ENCODE measurements around the gene RNU7-1.

RNU7-1 gene

GRCh38 chr12:6959805-6960592 is 16.4 kb downstream of the RNU7-1 start:
- Histone ChIP-seq H3K4me1 (ENCODE audit: control insufficient read depth in 1 of 2, insufficient read depth in 2 of 2, low read length in 2 of 2) (peaks cover 65 to 84% of the 10 kb centered on the region in 2 donors), H3K9ac (ENCODE audit: low read depth in 1 of 2, low read length in 2 of 2) (peak overlapping the region; percentile 10 to 96), H3K27ac (ENCODE audit: low read depth, low read length) (peak overlapping the region; percentile 37)

GRCh38 chr12:6960593-6961277 is 17.1 kb downstream of the RNU7-1 start:
- Histone ChIP-seq H3K4me3 (ENCODE audit: low read depth in 1 of 2, low read length in 2 of 2) (peak overlapping the region; percentile 82 to 85), H3K4me1 (ENCODE audit: control insufficient read depth in 1 of 2, insufficient read depth in 2 of 2, low read length in 2 of 2) (peaks cover 70 to 85% of the 10 kb centered on the region in 2 donors), H3K9me3 (ENCODE audit: control insufficient read depth in 1 of 2, low read length in 2 of 2) (no peaks in the 10 kb centered on the region), H3K27ac (ENCODE audit: low read depth, low read length) (peak overlapping the region; percentile 97), H3K36me3 (ENCODE audit: control insufficient read depth in 1 of 2, insufficient read depth in 2 of 2, low read length in 2 of 2) (peaks cover 18 to 36% of the 10 kb centered on the region in 2 donors), H3K27me3 (ENCODE audit: control insufficient read depth in 1 of 2, insufficient read depth in 2 of 2, low read length in 2 of 2) (no peaks in the 10 kb centered on the region), H3K9ac (ENCODE audit: low read depth in 1 of 2, low read length in 2 of 2) (peak overlapping the region; percentile 96 to 97)

More at GRCh38 chr12:6959805-6960592, 16.4 kb downstream of the RNU7-1 start:
- Histone ChIP-seq H3K36me3 (ENCODE audit: control insufficient read depth in 1 of 2, insufficient read depth in 2 of 2, low read length in 2 of 2) (peaks cover 13 to 34% of the 10 kb centered on the region in 2 donors), H3K27me3 (ENCODE audit: control insufficient read depth in 1 of 2, insufficient read depth in 2 of 2, low read length in 2 of 2) (no peaks in the 10 kb centered on the region), H3K4me3 (ENCODE audit: low read depth in 1 of 2, low read length in 2 of 2) (peak overlapping the region; percentile 5 to 27), H3K9me3 (ENCODE audit: control insufficient read depth in 1 of 2, low read length in 2 of 2) (no peaks in the 10 kb centered on the region)

GRCh38 chr12:6961278-6961694 is 17.7 kb downstream of the RNU7-1 start:
- H3K27ac ChIP-seq (ENCODE audit: low read depth, low read length): peak overlapping the region; percentile 97
- H3K9ac ChIP-seq (ENCODE audit: low read depth in 1 of 2, low read length in 2 of 2): peak overlapping the region; percentile 96 to 97

GRCh38 chr12:6961695-6962284 is 18.2 kb downstream of the RNU7-1 start:
- H3K27ac ChIP-seq (ENCODE audit: low read depth, low read length): peak overlapping the region; percentile 97
- no peaks in the 10 kb centered on the region for H3K27me3 ChIP-seq (ENCODE audit: control insufficient read depth in 1 of 2, insufficient read depth in 2 of 2, low read length in 2 of 2)
- no peaks in the 10 kb centered on the region for H3K9me3 ChIP-seq (ENCODE audit: control insufficient read depth in 1 of 2, low read length in 2 of 2)
- peak overlapping the region; percentile 96 to 97 for H3K9ac ChIP-seq (ENCODE audit: low read depth in 1 of 2, low read length in 2 of 2)
- H3K4me3 ChIP-seq (ENCODE audit: low read depth in 1 of 2, low read length in 2 of 2): peak overlapping the region; percentile 82 to 85
- peaks cover 17 to 38% of the 10 kb centered on the region in 2 donors for H3K36me3 ChIP-seq (ENCODE audit: control insufficient read depth in 1 of 2, insufficient read depth in 2 of 2, low read length in 2 of 2)
- H3K4me1 ChIP-seq (ENCODE audit: control insufficient read depth in 1 of 2, insufficient read depth in 2 of 2, low read length in 2 of 2): peaks cover 67 to 86% of the 10 kb centered on the region in 2 donors

More at GRCh38 chr12:6961278-6961694, 17.7 kb downstream of the RNU7-1 start:
- peaks cover 18 to 38% of the 10 kb centered on the region in 2 donors for H3K36me3 ChIP-seq (ENCODE audit: control insufficient read depth in 1 of 2, insufficient read depth in 2 of 2, low read length in 2 of 2)
- H3K4me3 ChIP-seq (ENCODE audit: low read depth in 1 of 2, low read length in 2 of 2): peak overlapping the region; percentile 82 to 85
- H3K27me3 ChIP-seq (ENCODE audit: control insufficient read depth in 1 of 2, insufficient read depth in 2 of 2, low read length in 2 of 2): no peaks in the 10 kb centered on the region
- peaks cover 70 to 86% of the 10 kb centered on the region in 2 donors for H3K4me1 ChIP-seq (ENCODE audit: control insufficient read depth in 1 of 2, insufficient read depth in 2 of 2, low read length in 2 of 2)
- no peaks in the 10 kb centered on the region for H3K9me3 ChIP-seq (ENCODE audit: control insufficient read depth in 1 of 2, low read length in 2 of 2)

- Histone ChIP-seq H3K27ac (ENCODE audit: low read depth, low read length) (peak overlapping the region; percentile 97), H3K9ac (ENCODE audit: low read depth in 1 of 2, low read length in 2 of 2) (peak overlapping the region; percentile 96 to 97), H3K36me3 (ENCODE audit: control insufficient read depth in 1 of 2, insufficient read depth in 2 of 2, low read length in 2 of 2) (peaks cover 16 to 38% of the 10 kb centered on the region in 2 donors), H3K9me3 (ENCODE audit: control insufficient read depth in 1 of 2, low read length in 2 of 2) (no peaks in the 10 kb centered on the region), H3K4me3 (ENCODE audit: low read depth in 1 of 2, low read length in 2 of 2) (peak overlapping the region; percentile 82 to 85), H3K4me1 (ENCODE audit: control insufficient read depth in 1 of 2, insufficient read depth in 2 of 2, low read length in 2 of 2) (peaks cover 63 to 86% of the 10 kb centered on the region in 2 donors), H3K27me3 (ENCODE audit: control insufficient read depth in 1 of 2, insufficient read depth in 2 of 2, low read length in 2 of 2) (no peaks in the 10 kb centered on the region)
Measured at GRCh38 chr12:6962285-6963015, 18.8 kb downstream of the RNU7-1 start.

GRCh38 chr12:6963016-6963731 is 19.6 kb downstream of the RNU7-1 start:
- Histone ChIP-seq H3K36me3 (ENCODE audit: control insufficient read depth in 1 of 2, insufficient read depth in 2 of 2, low read length in 2 of 2) (peaks cover 24 to 45% of the 10 kb centered on the region in 2 donors), H3K4me3 (ENCODE audit: low read depth in 1 of 2, low read length in 2 of 2) (peak overlapping the region; percentile 82 to 85), H3K4me1 (ENCODE audit: control insufficient read depth in 1 of 2, insufficient read depth in 2 of 2, low read length in 2 of 2) (peaks cover 63 to 86% of the 10 kb centered on the region in 2 donors), H3K27ac (ENCODE audit: low read depth, low read length) (peak overlapping the region; percentile 97), H3K9ac (ENCODE audit: low read depth in 1 of 2, low read length in 2 of 2) (peak overlapping the region; percentile 96 to 97), H3K9me3 (ENCODE audit: control insufficient read depth in 1 of 2, low read length in 2 of 2) (no peaks in the 10 kb centered on the region), H3K27me3 (ENCODE audit: control insufficient read depth in 1 of 2, insufficient read depth in 2 of 2, low read length in 2 of 2) (no peaks in the 10 kb centered on the region)

- H3K27me3 ChIP-seq (ENCODE audit: control insufficient read depth in 1 of 2, insufficient read depth in 2 of 2, low read length in 2 of 2): no peaks in the 10 kb centered on the region
- peak overlapping the region; percentile 82 to 85 for H3K4me3 ChIP-seq (ENCODE audit: low read depth in 1 of 2, low read length in 2 of 2)
- peak overlapping the region; percentile 83 for H3K27ac ChIP-seq (ENCODE audit: low read depth, low read length)
- H3K9ac ChIP-seq (ENCODE audit: low read depth in 1 of 2, low read length in 2 of 2): peak overlapping the region; percentile 96 to 97
- H3K36me3 ChIP-seq (ENCODE audit: control insufficient read depth in 1 of 2, insufficient read depth in 2 of 2, low read length in 2 of 2): peaks cover 28 to 49% of the 10 kb centered on the region in 2 donors
- no peaks in the 10 kb centered on the region for H3K9me3 ChIP-seq (ENCODE audit: control insufficient read depth in 1 of 2, low read length in 2 of 2)
- H3K4me1 ChIP-seq (ENCODE audit: control insufficient read depth in 1 of 2, insufficient read depth in 2 of 2, low read length in 2 of 2): peaks cover 64 to 86% of the 10 kb centered on the region in 2 donors
Measured at GRCh38 chr12:6963791-6964413, 20.3 kb downstream of the RNU7-1 start.

GRCh38 chr12:6964605-6965025 is 21.0 kb downstream of the RNU7-1 start:
- Histone ChIP-seq H3K9me3 (ENCODE audit: control insufficient read depth in 1 of 2, low read length in 2 of 2) (no peaks in the 10 kb centered on the region), H3K9ac (ENCODE audit: low read depth in 1 of 2, low read length in 2 of 2) (peak overlapping the region; percentile 96 to 97), H3K27ac (ENCODE audit: low read depth, low read length) (peak overlapping the region; percentile 83), H3K4me1 (ENCODE audit: control insufficient read depth in 1 of 2, insufficient read depth in 2 of 2, low read length in 2 of 2) (peaks cover 70 to 87% of the 10 kb centered on the region in 2 donors), H3K36me3 (ENCODE audit: control insufficient read depth in 1 of 2, insufficient read depth in 2 of 2, low read length in 2 of 2) (peaks cover 28 to 51% of the 10 kb centered on the region in 2 donors), H3K27me3 (ENCODE audit: control insufficient read depth in 1 of 2, insufficient read depth in 2 of 2, low read length in 2 of 2) (no peaks in the 10 kb centered on the region), H3K4me3 (ENCODE audit: low read depth in 1 of 2, low read length in 2 of 2) (peak overlapping the region; percentile 82 to 85)
